MM.1S (cell line): Measurements from ENCODE around the gene FOXN3.

Experiments
- DNase-seq: peaks from one replicate; pipeline ENCODE4 v3.0.0-alpha.2; 2015
- H2AFZ ChIP-seq: fragments of 300-600 bp; sonication (generic); 2 replicates; pipeline ENCODE4 v1.6.0; 2016; ENCODE audit warnings: antibody characterized with exemption, low read length
- H3F3A ChIP-seq: fragments of 300-600 bp; sonication (generic); 2 replicates; pipeline ENCODE4 v1.6.1; 2016; ENCODE audit warnings: mild to moderate bottlenecking, antibody characterized with exemption, low read length, moderate library complexity, mixed read lengths; ENCODE audit not compliant: insufficient read depth
- H3K27ac ChIP-seq: fragments of 300-600 bp; sonication (generic); 2 replicates; pipeline ENCODE4 v1.5.1; 2016; ENCODE audit warnings: mild to moderate bottlenecking, low read length
- H3K27me3 ChIP-seq: fragments of 300-600 bp; sonication (generic); replicated peaks from 2 replicates; pipeline ENCODE4 v1.6.0; 2016; ENCODE audit warnings: low read length; ENCODE audit not compliant: insufficient read depth
- H3K36me3 ChIP-seq: fragments of 300-600 bp; sonication (generic); replicated peaks from 2 replicates; pipeline ENCODE4 v1.6.1; 2016; ENCODE audit warnings: mild to moderate bottlenecking, low read length, mixed read lengths; ENCODE audit not compliant: insufficient read depth
- H3K4me1 ChIP-seq: fragments of 300-600 bp; sonication (generic); 2 replicates; pipeline ENCODE4 v1.6.1; 2016; ENCODE audit warnings: low read length, mixed read lengths
- H3K4me2 ChIP-seq: fragments of 300-600 bp; sonication (generic); 2 replicates; pipeline ENCODE4 v1.6.0; 2016; ENCODE audit warnings: low read depth, low read length
- H3K4me3 ChIP-seq: fragments of 300-600 bp; sonication (generic); 2 replicates; pipeline ENCODE4 v1.5.1; 2016; ENCODE audit warnings: low read length, mixed read lengths
- H3K79me2 ChIP-seq: fragments of 300-600 bp; sonication (generic); 2 replicates; pipeline ENCODE4 v1.6.1; 2016; ENCODE audit warnings: mixed run types, low read length, mixed read lengths
- H3K9ac ChIP-seq: fragments of 300-600 bp; sonication (generic); 2 replicates; pipeline ENCODE4 v1.6.1; 2016; ENCODE audit warnings: low read length, mixed read lengths
- H3K9me2 ChIP-seq: fragments of 300-600 bp; sonication (generic); replicated peaks from 2 replicates; pipeline ENCODE4 v1.6.1; 2016; ENCODE audit warnings: mild to moderate bottlenecking, low read length, mixed read lengths; ENCODE audit not compliant: insufficient read depth
- H3K9me3 ChIP-seq: fragments of 300-600 bp; sonication (generic); replicated peaks from 2 replicates; pipeline ENCODE4 v1.6.1; 2016; ENCODE audit warnings: mild to moderate bottlenecking, low read length, mixed read lengths; ENCODE audit not compliant: insufficient read depth
- H4K20me1 ChIP-seq: fragments of 300-600 bp; sonication (generic); 2 replicates; pipeline ENCODE4 v1.6.1; 2016; ENCODE audit warnings: mild to moderate bottlenecking, low read length, moderate library complexity, mixed read lengths; ENCODE audit not compliant: insufficient read depth
- EZH2 ChIP-seq: fragments of 300-600 bp; sonication (generic); optimal IDR thresholded peaks from 2 replicates; pipeline ENCODE3; 2017; ENCODE audit warnings: low read depth, mild to moderate bottlenecking, antibody characterized with exemption, low read length, mixed read lengths
- EZH2phosphoT487 ChIP-seq: fragments of 300-600 bp; sonication (generic); IDR thresholded peaks from 2 replicates; pipeline ENCODE4 v1.6.1; 2018; ENCODE audit warnings: antibody characterized with exemption, low read length
- TF ChIP-seq, protein P1 (sequence below): fragments of 300-600 bp; sonication (generic); IDR thresholded peaks from 2 replicates; pipeline ENCODE4 v1.5.1; 2016; ENCODE audit warnings: antibody characterized with exemption, low read length, mixed read lengths

FOXN3 gene

DNA sequence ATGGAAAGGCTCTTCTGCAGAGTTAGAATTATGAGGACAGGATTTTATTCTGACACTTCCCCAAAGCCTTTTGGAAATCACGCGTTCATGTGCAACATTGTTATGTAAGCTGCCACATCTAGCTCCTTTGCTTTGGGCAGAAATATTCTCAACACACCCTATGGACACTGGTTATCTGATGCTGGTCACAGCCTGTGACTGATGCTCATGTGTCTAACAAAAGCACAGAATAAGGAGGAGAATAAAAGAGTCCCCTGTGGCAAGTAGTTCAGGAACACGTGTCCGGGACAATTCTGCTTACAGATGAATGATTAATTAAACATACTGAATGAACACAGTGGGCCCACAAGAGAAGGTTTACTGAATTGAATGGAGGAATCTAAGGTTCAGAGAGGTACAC is 22.1 kb downstream of the FOXN3 start:
- Histone ChIP-seq H3K36me3 (no peaks in the 10 kb centered on the region), H3K9me2 (no peaks in the 10 kb centered on the region), H3K27ac (no peak overlapping the region), H4K20me1 (no peaks in the 10 kb centered on the region), H3K9ac (no peak overlapping the region), H2AFZ (no peak overlapping the region), H3F3A (no peaks in the 10 kb centered on the region), H3K4me2 (no peak overlapping the region), H3K4me3 (no peak overlapping the region), H3K9me3 (no peaks in the 10 kb centered on the region), H3K27me3 (no peaks in the 10 kb centered on the region), H3K4me1 (no peaks in the 10 kb centered on the region), H3K79me2 (peaks cover 82% of the 10 kb centered on the region)
- DNase-seq: no peak
- TF ChIP-seq, protein P1, sequence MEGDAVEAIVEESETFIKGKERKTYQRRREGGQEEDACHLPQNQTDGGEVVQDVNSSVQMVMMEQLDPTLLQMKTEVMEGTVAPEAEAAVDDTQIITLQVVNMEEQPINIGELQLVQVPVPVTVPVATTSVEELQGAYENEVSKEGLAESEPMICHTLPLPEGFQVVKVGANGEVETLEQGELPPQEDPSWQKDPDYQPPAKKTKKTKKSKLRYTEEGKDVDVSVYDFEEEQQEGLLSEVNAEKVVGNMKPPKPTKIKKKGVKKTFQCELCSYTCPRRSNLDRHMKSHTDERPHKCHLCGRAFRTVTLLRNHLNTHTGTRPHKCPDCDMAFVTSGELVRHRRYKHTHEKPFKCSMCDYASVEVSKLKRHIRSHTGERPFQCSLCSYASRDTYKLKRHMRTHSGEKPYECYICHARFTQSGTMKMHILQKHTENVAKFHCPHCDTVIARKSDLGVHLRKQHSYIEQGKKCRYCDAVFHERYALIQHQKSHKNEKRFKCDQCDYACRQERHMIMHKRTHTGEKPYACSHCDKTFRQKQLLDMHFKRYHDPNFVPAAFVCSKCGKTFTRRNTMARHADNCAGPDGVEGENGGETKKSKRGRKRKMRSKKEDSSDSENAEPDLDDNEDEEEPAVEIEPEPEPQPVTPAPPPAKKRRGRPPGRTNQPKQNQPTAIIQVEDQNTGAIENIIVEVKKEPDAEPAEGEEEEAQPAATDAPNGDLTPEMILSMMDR: no peak
- TF ChIP-seq EZH2phosphoT487 (no peak), EZH2 (no peak)

DNA sequence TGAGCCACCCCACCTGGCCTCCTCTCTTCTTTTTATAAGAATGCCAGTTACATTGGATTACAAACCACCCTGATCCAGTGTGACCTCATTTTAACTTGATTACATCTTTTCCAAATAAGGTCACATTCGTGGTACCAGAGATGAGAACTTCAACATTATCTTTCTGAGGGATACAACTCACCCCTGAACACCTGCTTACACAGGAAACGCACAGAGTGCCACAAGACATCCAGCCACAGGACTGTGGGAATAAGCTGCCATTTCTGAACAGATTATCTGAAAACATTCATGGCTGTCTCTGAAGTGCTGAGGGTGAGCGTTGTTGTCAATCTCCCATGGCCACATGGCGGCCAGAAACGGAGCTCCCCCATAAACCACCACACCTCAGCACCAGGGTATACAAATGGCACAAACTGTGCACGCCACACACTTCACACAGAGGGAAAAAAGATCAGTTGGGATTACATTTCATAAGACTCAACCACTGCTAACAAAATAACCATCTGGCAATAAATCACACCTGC is 23.7 kb downstream of the FOXN3 start:
- Histone ChIP-seq H3K27me3 (no peaks in the 10 kb centered on the region), H3K4me2 (no peak overlapping the region)

DNA sequence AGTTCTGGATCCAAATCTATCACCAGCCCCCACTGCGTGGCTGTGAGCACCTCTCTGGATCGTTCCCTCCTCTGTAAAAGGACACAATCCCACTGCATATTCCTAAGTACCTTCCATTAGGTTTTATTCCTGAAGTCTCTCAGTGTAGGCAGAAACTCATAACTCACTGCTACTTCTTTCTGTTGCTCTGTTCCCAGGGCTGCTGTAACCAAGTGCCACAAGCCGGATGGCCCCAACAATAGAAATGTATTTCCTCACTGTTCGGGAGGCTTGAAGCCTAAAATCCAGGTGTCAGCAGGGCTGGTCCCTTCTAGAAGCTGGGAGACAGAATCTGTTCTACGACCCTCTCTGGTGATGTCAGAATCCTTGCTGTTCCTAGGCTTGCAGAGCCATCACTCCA is 24.9 kb downstream of the FOXN3 start:
- Histone ChIP-seq H4K20me1 (no peaks in the 10 kb centered on the region), H3K36me3 (no peaks in the 10 kb centered on the region)

More for the DNA sequence above, 23.7 kb downstream of the FOXN3 start:
- peaks cover 83% of the 10 kb centered on the region for H3K79me2 ChIP-seq
- DNase-seq: no peak
- no peak overlapping the region for H2AFZ ChIP-seq
- no peak overlapping the region for H3K9ac ChIP-seq
- H3K36me3 ChIP-seq: no peaks in the 10 kb centered on the region
- no peak overlapping the region for H3K4me3 ChIP-seq
- H3K27ac ChIP-seq: no peak overlapping the region
- no peaks in the 10 kb centered on the region for H3F3A ChIP-seq
- TF ChIP-seq, protein P1: no peak
- TF ChIP-seq EZH2 (no peak), EZH2phosphoT487 (no peak)
- no peaks in the 10 kb centered on the region for H3K9me3 ChIP-seq
- H4K20me1 ChIP-seq: no peaks in the 10 kb centered on the region
- no peaks in the 10 kb centered on the region for H3K4me1 ChIP-seq
- no peaks in the 10 kb centered on the region for H3K9me2 ChIP-seq

More for the DNA sequence above, 24.9 kb downstream of the FOXN3 start:
- Histone ChIP-seq H3K27ac (no peak overlapping the region), H3K79me2 (peaks cover 84% of the 10 kb centered on the region), H3K9me3 (no peaks in the 10 kb centered on the region), H3F3A (no peaks in the 10 kb centered on the region), H3K9ac (no peak overlapping the region), H3K4me1 (no peaks in the 10 kb centered on the region), H3K9me2 (no peaks in the 10 kb centered on the region), H2AFZ (no peak overlapping the region), H3K4me3 (no peak overlapping the region), H3K27me3 (no peaks in the 10 kb centered on the region), H3K4me2 (no peak overlapping the region)
- TF ChIP-seq EZH2phosphoT487: no peak
- TF ChIP-seq, protein P1: no peak
- TF ChIP-seq EZH2: no peak
- no peak for DNase-seq
